SKM-1 (cell line): ENCODE data around the gene SMC4.
"Not testable (repeated sequence)": the region's sequence is repeated elsewhere in the genome, so short reads cannot be mapped to it uniquely, and the experiment has no call there.

Source experiments
- DNase-seq: peaks from one replicate; lab custom pipeline; 2025; ENCODE audit not compliant: unreplicated experiment; lab: John Stamatoyannopoulos, UW

The SMC4 gene

GRCh38 chr3:160444411-160444810 lies 45.0 kb downstream of the SMC4 start:
- DNase-seq: no peak

GRCh38 chr3:160445854-160446253 lies 46.4 kb downstream of the SMC4 start:
- DNase-seq: no peak

- DNase-seq: no peak
Observed at GRCh38 chr3:160446522-160447056, 47.1 kb downstream of the SMC4 start.

- DNase-seq: no peak
Observed at GRCh38 chr3:160447544-160447943, 48.1 kb downstream of the SMC4 start.

- DNase-seq: peak; percentile 43
Observed at GRCh38 chr3:160448845-160449635, 49.6 kb downstream of the SMC4 start.

- peak; percentile 53 for DNase-seq
Observed at GRCh38 chr3:160449636-160450598, 50.5 kb downstream of the SMC4 start, which contains the start of gene TRIM59. Gene TRIM59, minus strand, starts transcription at chr3:160449786. Its CDS starts 10,603 bp downstream, at chr3:160439183.

GRCh38 chr3:160450846-160451245 lies 51.4 kb downstream of the SMC4 start:
- DNase-seq: no peak

GRCh38 chr3:160451602-160452001 lies 52.2 kb downstream of the SMC4 start:
- no peak for DNase-seq

- DNase-seq: not testable (repeated sequence)
Observed at GRCh38 chr3:160452251-160452650, 52.8 kb downstream of the SMC4 start.

GRCh38 chr3:160454995-160455394 lies 55.5 kb downstream of the SMC4 start:
- DNase-seq: no peak

- DNase-seq: no peak
Observed at GRCh38 chr3:160455846-160456245, 56.4 kb downstream of the SMC4 start.

- DNase-seq: no peak
Observed at GRCh38 chr3:160458151-160458550, 58.7 kb downstream of the SMC4 start.

GRCh38 chr3:160459450-160459970 lies 60.1 kb downstream of the SMC4 start:
- DNase-seq: no peak

- DNase-seq: no peak
Observed at GRCh38 chr3:160460033-160460432, 60.6 kb downstream of the SMC4 start.

GRCh38 chr3:160464321-160464720 lies 64.9 kb downstream of the SMC4 start:
- no peak for DNase-seq

- no peak for DNase-seq
Observed at GRCh38 chr3:160464971-160465370, 65.5 kb downstream of the SMC4 start.

GRCh38 chr3:160470181-160470580 lies 70.7 kb downstream of the SMC4 start:
- DNase-seq: no peak

GRCh38 chr3:160471892-160472291 lies 72.4 kb downstream of the SMC4 start:
- no peak for DNase-seq

GRCh38 chr3:160472344-160472743 lies 72.9 kb downstream of the SMC4 start:
- DNase-seq: no peak

- no peak for DNase-seq
Observed at GRCh38 chr3:160473221-160473620, 73.8 kb downstream of the SMC4 start.

- DNase-seq: no peak
Observed at GRCh38 chr3:160473978-160474377, 74.5 kb downstream of the SMC4 start.
